Activated T-helper 1 cell treated with anti-CD3 and anti-CD28 coated beads, Interleukin-12 subunit alpha, Interleukin-12 subunit beta, Interleukin-2, Interleukin-4 antibody, amounts not matched to agents 30 ng/mL and 10 ng/mL and 1 ng/mL, durations not matched to agents 14 hours and 24 hours and 36 hours (primary cell): ENCODE results near the gene STPG1. TPM values are rescaled to one million over a fixed set of nuclear protein-coding genes. Genes with fewer than 3 reads are reported as not detected.

Source experiments
- DNase-seq: peaks from one replicate; pipeline ENCODE4 v3.0.0; 2021; ENCODE audit warnings: low spot score
- H3K27ac Mint-ChIP-seq: one replicate; pipeline ENCODE4 v1.8.0; 2021; ENCODE audit warnings: mild to moderate bottlenecking, mixed read lengths
- H3K27me3 Mint-ChIP-seq: one replicate; pipeline ENCODE4 v1.8.0; 2022; ENCODE audit warnings: mild to moderate bottlenecking, moderate library complexity, mixed read lengths; ENCODE audit not compliant: insufficient read depth
- H3K36me3 Mint-ChIP-seq: one replicate; pipeline ENCODE4 v1.8.0; 2021; ENCODE audit warnings: low read depth, mixed read lengths
- H3K4me1 Mint-ChIP-seq: one replicate; pipeline ENCODE4 v1.8.0; 2021; ENCODE audit warnings: low read depth, mixed read lengths
- H3K4me3 Mint-ChIP-seq: one replicate; pipeline ENCODE4 v1.8.0; 2021; ENCODE audit warnings: mild to moderate bottlenecking, moderate library complexity, mixed read lengths
- H3K9me3 Mint-ChIP-seq: one replicate; pipeline ENCODE4 v1.8.0; 2021; ENCODE audit warnings: mixed read lengths
- intact Hi-C: fragments of 100-400 bp; cut with micrococcal nuclease; formaldehyde crosslinking; loops from one replicate; pipeline ENCODE4 v1.15.1; 2024
- total RNA-seq: library from RNA; stranded (reverse); gene quantifications from 2 replicates; pipeline ENCODE4 v1.2.3, GENCODE V29; 2022

The STPG1 gene
- total RNA-seq, 1 donor from 2014 or later = 5.1 TPM

DNA sequence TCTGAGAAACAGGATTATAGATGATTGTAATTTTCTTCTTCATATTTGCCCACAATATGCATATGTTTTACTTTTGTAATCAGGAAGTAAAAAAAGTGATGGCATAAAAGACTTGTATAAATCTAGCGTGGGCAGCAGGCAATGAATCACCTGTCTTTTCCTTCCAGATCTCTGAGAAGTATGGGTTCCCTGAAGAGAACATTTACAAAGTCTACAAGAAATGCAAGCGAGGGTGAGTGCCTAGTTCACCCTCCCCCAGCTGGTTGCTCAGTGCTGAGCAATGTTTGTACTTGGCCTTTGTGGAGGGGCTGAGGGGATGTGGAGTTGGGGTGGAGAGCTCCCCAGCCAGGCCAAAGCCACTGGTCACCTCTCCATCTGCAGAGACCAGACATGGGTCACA lies 63.7 kb downstream of the STPG1 start:
- Mint-ChIP-seq H3K4me1 (peaks cover 45% of the 10 kb centered on the region), H3K4me3 (peak overlapping the region; percentile 61), H3K27me3 (peaks cover 10% of the 10 kb centered on the region), H3K36me3 (no peaks in the 10 kb centered on the region), H3K27ac (peak overlapping the region; percentile 83), H3K9me3 (no peaks in the 10 kb centered on the region)
- DNase-seq = no peak
- intact Hi-C loops = loop anchor here (1.0 kb wide), 1 partner anchor 28 kb away; no protein-coding TSS in a partner anchor

DNA sequence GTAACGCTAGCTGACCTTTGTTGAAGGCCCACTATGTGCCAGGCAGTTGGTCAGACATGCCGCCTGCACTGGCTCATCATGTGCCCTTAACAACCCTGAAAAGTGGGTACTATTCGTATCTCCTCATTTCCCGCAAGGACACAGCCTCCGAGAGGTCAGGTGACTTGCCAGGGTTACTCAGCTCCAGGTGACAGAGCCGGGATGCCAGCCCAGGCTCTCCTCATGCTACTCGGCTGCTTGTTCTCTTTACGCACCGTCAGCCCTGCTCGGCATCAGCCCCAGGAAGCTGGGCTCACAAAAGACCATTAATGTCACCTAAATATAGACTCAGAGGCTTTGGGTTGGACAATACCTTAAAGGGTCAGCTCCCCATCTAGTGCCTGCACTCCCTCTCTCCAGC lies 65.4 kb downstream of the STPG1 start:
- Mint-ChIP-seq H3K27ac (no peak overlapping the region), H3K36me3 (no peaks in the 10 kb centered on the region), H3K9me3 (no peaks in the 10 kb centered on the region), H3K4me3 (no peak overlapping the region), H3K27me3 (peaks cover 16% of the 10 kb centered on the region), H3K4me1 (peaks cover 40% of the 10 kb centered on the region)
- intact Hi-C loops = no loop called here
- no peak for DNase-seq

DNA sequence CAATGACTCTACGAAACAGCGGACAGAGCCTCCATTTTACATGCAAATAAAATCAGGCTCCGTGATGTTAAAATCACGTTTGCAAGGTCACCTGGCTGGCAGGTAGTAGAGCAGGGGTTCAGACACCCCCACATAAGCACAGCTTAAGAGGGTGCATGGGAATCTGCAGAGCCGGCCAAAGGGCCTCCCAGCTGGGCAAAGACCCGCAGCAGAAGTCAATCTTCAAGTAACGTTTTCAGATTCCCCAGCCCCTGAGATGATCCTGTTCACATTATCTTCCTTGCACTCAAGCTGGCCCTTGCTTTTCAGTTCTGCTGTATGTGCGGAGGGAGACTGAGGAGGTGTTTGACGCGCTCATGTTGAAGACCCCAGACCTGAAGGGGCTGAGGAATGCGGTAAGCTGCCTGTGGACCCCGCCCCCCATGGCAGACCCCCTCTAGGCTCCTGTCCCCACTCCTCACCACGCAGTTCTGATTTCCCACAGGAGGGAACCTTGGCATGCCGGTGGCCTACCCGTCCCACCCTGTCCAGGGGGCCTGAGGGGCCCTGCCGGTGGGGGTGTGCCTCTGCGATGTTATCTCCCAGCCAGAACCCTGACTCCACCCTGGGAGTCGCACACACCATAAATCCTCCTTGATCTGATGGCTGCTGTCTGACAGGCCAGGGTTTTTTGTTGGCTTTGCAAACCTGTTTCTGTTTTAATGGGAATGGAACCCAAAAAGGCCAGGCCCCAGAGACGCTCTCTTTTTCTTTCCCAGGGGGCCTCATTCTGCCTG lies 66.2 kb downstream of the STPG1 start:
- Mint-ChIP-seq H3K36me3 (no peaks in the 10 kb centered on the region), H3K27me3 (peaks cover 16% of the 10 kb centered on the region), H3K4me3 (no peak overlapping the region), H3K9me3 (no peaks in the 10 kb centered on the region), H3K4me1 (peaks cover 32% of the 10 kb centered on the region), H3K27ac (no peak overlapping the region)
- no peak for DNase-seq
- intact Hi-C loops = no loop called here

DNA sequence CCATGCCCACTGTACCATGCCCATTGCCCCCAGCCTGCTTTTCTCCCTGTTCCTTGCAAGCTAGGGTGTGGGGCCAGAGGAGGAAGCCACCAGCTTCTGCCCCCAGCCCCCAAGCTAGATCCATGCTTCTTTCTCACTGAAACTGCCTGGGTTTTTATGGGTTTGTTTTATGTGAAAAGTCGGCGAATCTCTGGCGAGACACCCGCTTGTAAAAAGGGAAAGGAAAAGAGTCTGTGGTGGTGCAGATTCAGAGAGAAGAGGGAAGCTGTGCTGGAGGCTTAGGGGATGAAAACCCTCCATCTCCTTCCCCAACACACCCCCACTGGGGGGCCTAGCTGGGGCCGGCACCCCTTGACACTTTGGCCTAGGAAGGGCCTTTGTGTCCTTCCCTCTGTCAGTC lies 68.2 kb downstream of the STPG1 start:
- peaks cover 12% of the 10 kb centered on the region for H3K4me1 Mint-ChIP-seq
- H3K27me3 Mint-ChIP-seq = peaks cover 22% of the 10 kb centered on the region
- intact Hi-C loops = no loop called here
- no peak overlapping the region for H3K27ac Mint-ChIP-seq
- H3K9me3 Mint-ChIP-seq = no peaks in the 10 kb centered on the region
- no peak overlapping the region for H3K4me3 Mint-ChIP-seq
- no peaks in the 10 kb centered on the region for H3K36me3 Mint-ChIP-seq
- no peak for DNase-seq

DNA sequence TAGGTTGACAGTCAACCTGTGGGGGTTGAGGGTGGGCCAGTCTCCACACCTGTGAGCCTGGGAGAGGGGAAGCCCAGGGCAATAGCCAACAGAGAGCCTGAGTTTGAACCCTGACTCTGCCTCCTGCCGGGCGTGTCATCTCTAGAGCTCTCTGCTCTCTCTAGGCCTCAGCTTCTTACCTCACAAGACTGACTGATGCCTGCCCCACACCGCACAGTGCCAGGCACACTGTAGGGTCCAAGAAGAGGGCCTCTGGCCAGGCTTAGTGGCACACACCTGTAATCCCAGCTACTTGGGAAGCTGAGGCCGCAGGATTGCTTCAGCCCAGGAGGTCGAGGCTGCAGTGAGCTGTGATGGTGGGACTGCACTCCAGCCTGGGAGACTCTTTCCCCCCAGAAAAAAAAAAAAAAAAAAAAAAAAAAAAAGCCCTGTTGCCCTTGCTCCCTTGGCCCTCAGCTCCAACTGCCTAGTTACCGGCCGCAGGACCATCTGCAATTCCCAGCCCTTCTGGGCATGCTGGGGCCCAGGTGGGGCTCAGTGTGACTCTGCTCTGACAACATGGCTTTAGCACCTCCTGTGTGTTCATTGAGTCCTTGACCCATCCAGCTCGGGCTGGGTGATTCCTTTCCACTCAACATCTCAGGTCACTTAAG lies 69.4 kb downstream of the STPG1 start:
- Mint-ChIP-seq H3K4me3 (no peak overlapping the region), H3K9me3 (no peaks in the 10 kb centered on the region), H3K27me3 (peaks cover 20% of the 10 kb centered on the region), H3K27ac (no peak overlapping the region), H3K4me1 (peaks cover under 1% of the 10 kb centered on the region), H3K36me3 (no peaks in the 10 kb centered on the region)
- intact Hi-C loops = no loop called here
- DNase-seq = no peak

DNA sequence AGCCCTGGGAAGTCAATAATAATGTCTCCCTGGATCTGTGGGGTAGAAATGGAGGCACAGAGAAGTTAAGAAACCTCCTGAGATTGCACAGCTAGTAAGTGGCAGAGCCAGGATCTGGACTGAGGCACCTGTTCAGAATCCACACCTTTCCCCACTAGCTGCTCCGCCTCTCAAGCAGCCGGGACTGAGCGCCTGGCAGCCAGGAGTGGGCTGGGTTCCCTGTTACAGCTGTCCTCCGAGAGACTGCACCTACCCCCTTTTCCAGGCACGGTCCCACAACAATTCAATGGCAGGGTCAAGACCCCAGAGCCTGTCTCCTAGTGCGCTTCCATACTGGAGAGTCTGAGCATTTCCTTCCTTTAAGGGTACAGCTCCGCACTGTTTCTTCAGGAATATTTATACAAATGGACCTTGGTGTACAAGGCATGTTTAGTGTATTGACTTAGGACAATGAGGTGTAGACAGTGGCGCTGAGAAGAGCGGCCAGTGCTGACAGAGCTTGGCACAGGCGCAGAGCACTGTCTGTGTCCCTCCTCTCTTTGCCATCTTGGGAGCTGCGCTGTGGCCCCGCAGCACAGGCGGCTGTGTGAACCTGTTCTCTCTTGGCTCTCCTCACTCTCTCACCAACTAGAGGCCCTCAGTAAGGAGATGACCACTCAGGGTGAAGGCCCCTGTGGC lies 70.0 kb downstream of the STPG1 start:
- Mint-ChIP-seq H3K4me3 (no peak overlapping the region), H3K4me1 (no peaks in the 10 kb centered on the region), H3K27me3 (peaks cover 22% of the 10 kb centered on the region), H3K27ac (no peak overlapping the region), H3K36me3 (no peaks in the 10 kb centered on the region), H3K9me3 (no peaks in the 10 kb centered on the region)
- intact Hi-C loops = no loop called here
- DNase-seq = no peak

DNA sequence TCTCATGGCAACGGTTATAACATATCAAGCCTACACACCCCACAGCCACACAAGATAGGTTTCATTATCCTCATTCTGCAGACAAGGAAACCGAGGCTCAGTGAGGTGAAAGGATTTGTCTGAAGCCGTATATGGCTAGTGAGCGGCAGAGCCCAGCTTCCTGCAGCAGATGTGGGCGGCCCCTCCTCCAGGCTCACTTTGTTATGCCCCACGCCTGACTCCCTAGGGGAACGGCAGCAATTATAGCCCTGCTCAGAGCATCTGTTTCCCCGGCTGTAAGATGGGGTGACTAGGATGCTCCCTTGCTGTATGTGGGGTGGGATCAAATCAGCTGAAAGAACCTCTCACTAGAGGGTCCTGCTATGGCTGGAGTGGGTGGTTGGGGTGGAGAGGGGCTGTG lies 72.3 kb downstream of the STPG1 start:
- H3K9me3 Mint-ChIP-seq = no peaks in the 10 kb centered on the region
- no peaks in the 10 kb centered on the region for H3K36me3 Mint-ChIP-seq
- no peak overlapping the region for H3K27ac Mint-ChIP-seq
- H3K4me3 Mint-ChIP-seq = no peak overlapping the region
- intact Hi-C loops = no loop called here
- DNase-seq = no peak
- H3K27me3 Mint-ChIP-seq = peaks cover 16% of the 10 kb centered on the region
- H3K4me1 Mint-ChIP-seq = peaks cover 3% of the 10 kb centered on the region

DNA sequence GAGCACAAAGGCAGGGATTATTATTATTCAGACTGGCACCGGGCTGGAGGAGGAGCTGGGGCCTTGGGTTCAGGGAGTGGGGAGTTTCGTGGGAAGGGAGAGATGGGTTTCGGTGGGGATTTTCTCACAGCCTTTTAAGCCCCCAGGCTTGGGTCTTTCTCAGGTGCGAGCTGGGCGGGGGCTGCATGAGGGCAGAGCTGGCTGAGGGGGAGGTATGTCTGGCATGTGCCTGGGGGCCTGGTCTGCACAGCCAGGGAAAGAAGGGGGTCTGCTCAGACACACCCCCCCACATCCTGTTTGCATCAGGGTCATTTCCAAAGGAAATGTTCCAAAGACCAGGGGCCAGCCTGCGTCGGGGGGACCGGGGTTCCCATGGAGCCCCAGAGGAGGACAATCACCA lies 72.8 kb downstream of the STPG1 start:
- no peaks in the 10 kb centered on the region for H3K36me3 Mint-ChIP-seq
- no peak overlapping the region for H3K27ac Mint-ChIP-seq
- no peak for DNase-seq
- intact Hi-C loops = no loop called here
- H3K9me3 Mint-ChIP-seq = no peaks in the 10 kb centered on the region
- peaks cover 3% of the 10 kb centered on the region for H3K4me1 Mint-ChIP-seq
- H3K27me3 Mint-ChIP-seq = peaks cover 18% of the 10 kb centered on the region
- no peak overlapping the region for H3K4me3 Mint-ChIP-seq

DNA sequence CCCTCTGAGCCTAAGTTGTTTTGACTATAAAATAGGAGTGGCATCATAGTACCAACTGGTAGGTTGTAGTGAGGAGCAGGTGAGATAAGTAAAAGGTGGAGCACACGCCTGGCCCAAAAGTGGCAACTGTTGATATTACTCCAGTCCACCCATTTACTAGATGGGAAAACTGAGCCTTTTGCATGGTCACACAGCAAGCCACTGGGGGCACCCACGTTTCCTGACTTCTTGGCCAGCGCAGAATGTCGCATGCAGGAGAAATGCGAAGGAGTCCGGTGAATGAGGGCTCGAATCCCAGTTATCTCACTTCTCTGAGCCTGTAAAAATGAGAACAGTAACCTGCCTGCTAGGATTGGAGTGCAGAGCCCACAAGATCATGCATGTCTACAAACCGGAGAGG lies 73.6 kb downstream of the STPG1 start:
- no peak for DNase-seq
- H3K27me3 Mint-ChIP-seq = peaks cover 18% of the 10 kb centered on the region
- intact Hi-C loops = no loop called here
- H3K36me3 Mint-ChIP-seq = no peaks in the 10 kb centered on the region
- no peak overlapping the region for H3K27ac Mint-ChIP-seq
- H3K9me3 Mint-ChIP-seq = no peaks in the 10 kb centered on the region
- peaks cover 3% of the 10 kb centered on the region for H3K4me1 Mint-ChIP-seq
- no peak overlapping the region for H3K4me3 Mint-ChIP-seq

DNA sequence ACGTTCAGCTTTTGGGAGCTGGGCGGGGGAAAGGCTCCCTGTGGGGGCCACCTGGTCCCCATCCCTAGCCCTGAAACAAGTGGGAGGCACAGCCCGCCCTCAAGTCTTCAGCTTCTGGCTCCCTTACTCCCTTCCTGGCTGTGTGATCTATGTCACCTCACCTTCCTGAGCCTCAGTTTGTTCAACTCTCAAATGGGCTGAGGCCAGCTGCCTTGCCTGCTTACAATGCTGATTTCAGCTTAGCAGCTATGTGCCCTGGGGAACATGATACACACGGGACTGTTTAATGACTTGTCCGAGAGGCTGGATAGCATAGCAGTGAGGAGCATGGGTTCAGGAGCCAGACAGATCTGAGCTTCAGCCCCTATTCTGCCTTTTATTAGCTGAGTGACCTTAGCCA lies 75.1 kb downstream of the STPG1 start:
- Mint-ChIP-seq H3K27me3 (peaks cover 25% of the 10 kb centered on the region), H3K9me3 (no peaks in the 10 kb centered on the region), H3K27ac (no peak overlapping the region), H3K4me3 (no peak overlapping the region), H3K4me1 (peaks cover 3% of the 10 kb centered on the region), H3K36me3 (no peaks in the 10 kb centered on the region)
- intact Hi-C loops = no loop called here
- DNase-seq = no peak

DNA sequence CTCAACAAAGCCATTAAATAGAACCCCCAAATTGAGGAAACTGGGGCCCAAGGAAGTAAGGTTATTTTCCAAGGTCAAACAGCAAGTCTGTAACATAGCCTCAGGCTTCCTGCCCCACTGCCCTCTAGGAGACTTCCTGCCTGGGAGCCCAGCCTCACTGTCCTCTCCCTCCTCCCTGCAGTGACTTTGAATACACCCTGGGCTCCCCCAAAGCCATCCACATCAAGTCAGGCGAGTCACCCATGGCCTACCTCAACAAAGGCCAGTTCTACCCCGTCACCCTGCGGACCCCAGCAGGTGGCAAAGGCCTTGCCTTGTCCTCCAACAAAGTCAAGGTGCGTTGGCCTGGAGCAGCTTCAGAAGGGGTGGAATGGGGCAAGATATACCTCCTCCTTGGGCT lies 76.1 kb downstream of the STPG1 start:
- Mint-ChIP-seq H3K27me3 (peaks cover 26% of the 10 kb centered on the region), H3K36me3 (no peaks in the 10 kb centered on the region), H3K4me1 (peaks cover 3% of the 10 kb centered on the region), H3K9me3 (no peaks in the 10 kb centered on the region), H3K4me3 (no peak overlapping the region), H3K27ac (no peak overlapping the region)
- DNase-seq = no peak
- intact Hi-C loops = no loop called here

DNA sequence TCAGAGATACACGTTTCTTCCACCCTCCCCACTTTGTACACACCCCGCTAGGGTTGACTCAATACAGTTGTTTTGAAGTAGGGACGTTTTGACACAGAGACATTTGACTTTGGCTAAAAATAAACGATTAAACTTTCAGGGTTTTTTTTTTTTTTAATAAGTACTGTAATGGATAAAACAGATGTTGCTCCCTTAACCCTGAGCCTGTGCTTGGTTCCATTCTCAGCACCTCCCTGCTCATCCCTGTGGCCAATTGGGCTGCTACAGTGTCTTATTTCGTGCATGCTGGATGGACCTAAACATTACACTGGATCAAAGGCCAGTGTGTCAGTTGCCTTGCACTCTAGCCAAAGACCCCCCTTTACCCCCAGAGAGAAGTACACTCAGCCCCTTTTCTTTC lies 77.5 kb downstream of the STPG1 start:
- Mint-ChIP-seq H3K4me1 (peaks cover 3% of the 10 kb centered on the region), H3K36me3 (no peaks in the 10 kb centered on the region), H3K9me3 (no peaks in the 10 kb centered on the region), H3K4me3 (no peak overlapping the region), H3K27me3 (peaks cover 29% of the 10 kb centered on the region), H3K27ac (no peak overlapping the region)
- no peak for DNase-seq
- intact Hi-C loops = no loop called here

DNA sequence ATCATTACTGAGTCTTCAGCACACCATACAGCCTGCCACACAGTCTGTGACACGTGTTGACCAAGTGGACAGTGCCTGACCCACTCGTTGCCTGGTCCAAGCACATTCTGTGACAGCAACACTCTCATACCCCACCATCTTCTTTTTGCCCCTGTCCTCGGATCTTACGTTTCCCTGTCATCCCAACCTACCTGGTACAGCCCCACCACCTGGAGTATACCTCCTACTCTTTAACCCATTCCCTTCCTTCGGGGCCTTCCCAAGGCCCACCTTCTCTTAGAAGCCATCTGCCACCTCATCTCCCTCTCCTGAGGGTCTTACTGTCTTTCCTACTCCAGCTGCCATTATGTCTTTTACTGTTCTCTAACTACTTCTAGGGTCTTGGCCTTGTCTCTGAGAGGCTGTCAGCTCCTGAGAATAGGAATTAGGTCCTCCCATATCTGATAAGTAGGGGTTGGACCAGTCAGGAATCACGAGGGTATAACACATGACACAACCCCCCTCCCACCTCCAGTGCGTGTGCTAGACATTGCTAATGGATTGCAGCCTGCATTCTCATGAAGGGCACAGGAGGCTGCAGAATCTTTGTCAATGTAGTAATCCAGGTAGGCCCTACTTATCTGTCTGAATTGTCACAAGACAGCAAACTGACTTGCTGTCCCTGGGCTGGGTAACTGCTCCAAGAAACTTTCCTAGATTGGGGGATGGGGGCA lies 81.5 kb downstream of the STPG1 start:
- Mint-ChIP-seq H3K4me3 (no peak overlapping the region), H3K4me1 (no peaks in the 10 kb centered on the region), H3K36me3 (no peaks in the 10 kb centered on the region), H3K9me3 (no peaks in the 10 kb centered on the region), H3K27ac (no peak overlapping the region), H3K27me3 (peaks cover 59% of the 10 kb centered on the region)
- intact Hi-C loops = no loop called here
- no peak for DNase-seq
